SK-N-SH (cell line): Measurements from ENCODE around the gene ULK3. TPM values are rescaled to one million over a fixed set of nuclear protein-coding genes. Genes with fewer than 3 reads are reported as not detected.

Experiments
- CTCF ChIA-PET: fragments of 300-600, 350-600 bp; formaldehyde crosslinking; extraction: SDS; loops from one replicate; lab custom pipeline; 2021; lab: Yijun Ruan, JAX
- POLR2A ChIA-PET: fragments of 350-600 bp; sonication (Branson Sonifier 250); formaldehyde crosslinking; extraction: SDS; loops from one replicate; lab custom pipeline; 2020; ENCODE audit warnings: antibody characterized with exemption, inconsistent platforms; lab: Yijun Ruan, JAX
- DNase-seq: peaks from one replicate; pipeline ENCODE4 v3.0.0; 2012
- H2AFZ ChIP-seq: fragments of 200-600 bp; sonication (generic); 2 replicates; pipeline ENCODE4 v1.8.1; 2016; ENCODE audit warnings: antibody characterized with exemption, mild to moderate bottlenecking, low read depth
- H3F3A ChIP-seq: fragments of 200-600 bp; sonication (generic); replicated peaks from 2 replicates; pipeline ENCODE3; 2016; ENCODE audit warnings: antibody characterized with exemption, mild to moderate bottlenecking; ENCODE audit not compliant: insufficient read depth
- H3K27ac ChIP-seq, 2 experiments: fragments of 200-500 bp in 1 of 2; fragments of 200-600 bp in 1 of 2; sonication (Bioruptor generic) in 1 of 2; sonication (generic), shearing (Covaris generic) in 1 of 2; 2 replicates each; pipeline versions ENCODE4 v1.5.1 to v1.6.1; 2014 to 2016; ENCODE audit warnings: low read depth in 2 of 2, inconsistent platforms in 1 of 2, low read length in 1 of 2, mild to moderate bottlenecking in 1 of 2, mixed read lengths in 1 of 2
- H3K27me3 ChIP-seq: fragments of 200-600 bp; sonication (generic), shearing (Covaris generic); 2 replicates; pipeline ENCODE4 v1.6.1; 2016; ENCODE audit warnings: mixed run types; ENCODE audit not compliant: insufficient read depth
- H3K36me3 ChIP-seq, 2 experiments: fragments of 200-500 bp in 1 of 2; fragments of 200-600 bp in 1 of 2; sonication (Bioruptor generic) in 1 of 2; sonication (generic) in 1 of 2; replicated peaks in 1 of 2; 2 replicates each; pipeline versions ENCODE3 to v1.5.1; 2014 to 2016; ENCODE audit warnings: low read length in 1 of 2, mild to moderate bottlenecking in 1 of 2; ENCODE audit not compliant: insufficient read depth in 2 of 2, control insufficient read depth in 1 of 2
- H3K4me1 ChIP-seq, 2 experiments: fragments of 200-500 bp in 1 of 2; fragments of 200-600 bp in 1 of 2; sonication (Bioruptor generic) in 1 of 2; sonication (generic), shearing (Covaris generic) in 1 of 2; 2 replicates each; pipeline versions ENCODE4 v1.5.1 to v1.6.1; 2014 to 2016; ENCODE audit warnings: low read depth in 1 of 2, low read length in 1 of 2, mixed run types in 1 of 2; ENCODE audit not compliant: insufficient read depth in 2 of 2, control insufficient read depth in 1 of 2
- H3K4me2 ChIP-seq: fragments of 200-600 bp; sonication (generic), shearing (Covaris generic); 2 replicates; pipeline ENCODE4 v1.6.1; 2017; ENCODE audit warnings: mixed run types
- H3K4me3 ChIP-seq, 2 experiments: fragments of 200-500 bp in 1 of 2; fragments of 200-600 bp in 1 of 2; sonication (Bioruptor generic) in 1 of 2; sonication (generic), shearing (Covaris generic) in 1 of 2; 2 replicates each; pipeline versions ENCODE4 v1.5.1 to v1.8.1; 2014 to 2016; ENCODE audit warnings: low read depth in 2 of 2, inconsistent platforms in 1 of 2, low read length in 1 of 2, mild to moderate bottlenecking in 1 of 2, mixed read lengths in 1 of 2, moderate library complexity in 1 of 2
- H3K79me2 ChIP-seq: fragments of 200-600 bp; sonication (generic); 2 replicates; pipeline ENCODE4 v1.8.1; 2017; ENCODE audit warnings: mild to moderate bottlenecking; ENCODE audit not compliant: insufficient read depth
- H3K9ac ChIP-seq: fragments of 200-600 bp; sonication (generic); 2 replicates; pipeline ENCODE4 v1.6.1; 2017; ENCODE audit warnings: mixed run types
- H3K9me2 ChIP-seq: fragments of 200-600 bp; sonication (generic); 2 replicates; pipeline ENCODE4 v1.6.1; 2017; ENCODE audit warnings: mixed run types
- H3K9me3 ChIP-seq: fragments of 200-600 bp; sonication (generic); 2 replicates; pipeline ENCODE4 v1.6.1; 2017; ENCODE audit warnings: mixed run types, mild to moderate bottlenecking, moderate library complexity
- H4K20me1 ChIP-seq: fragments of 200-600 bp; sonication (generic); 2 replicates; pipeline ENCODE4 v1.6.1; 2017; ENCODE audit warnings: mild to moderate bottlenecking, mixed run types; ENCODE audit not compliant: insufficient read depth
- CTCF ChIP-seq: fragments of 200-600 bp; sonication (generic); IDR thresholded peaks from 2 replicates; pipeline ENCODE4 v1.6.1; 2017; ENCODE audit warnings: antibody characterized with exemption, mild to moderate bottlenecking, moderate library complexity
- ELF1 ChIP-seq: IDR thresholded peaks from 2 replicates; pipeline ENCODE4 v1.4.0; 2012
- FOSL2 ChIP-seq: IDR thresholded peaks from 2 replicates; pipeline ENCODE4 v1.4.0; 2012; ENCODE audit warnings: low read depth, mild to moderate bottlenecking, moderate library complexity, borderline replicate concordance
- FOXJ3 ChIP-seq: sonication (generic); formaldehyde crosslinking; IDR thresholded peaks from 2 replicates; pipeline ENCODE4 v1.5.1; 2020; ENCODE audit warnings: mild to moderate bottlenecking, missing genetic modification reagents
- FOXM1 ChIP-seq: IDR thresholded peaks from 2 replicates; pipeline ENCODE4 v1.4.0; 2012; ENCODE audit warnings: low read depth, mild to moderate bottlenecking
- GABPA ChIP-seq: IDR thresholded peaks from 2 replicates; pipeline ENCODE4 v1.4.0; 2012; ENCODE audit warnings: low read depth, mild to moderate bottlenecking
- GATA2 ChIP-seq: sonication (generic); formaldehyde crosslinking; IDR thresholded peaks from 2 replicates; pipeline ENCODE4 v1.5.0; 2020; ENCODE audit warnings: mild to moderate bottlenecking, missing genetic modification reagents
- IRF3 ChIP-seq: fragments of 150-350 bp; IDR thresholded peaks from 2 replicates; pipeline ENCODE4 v1.6.1; 2016; ENCODE audit warnings: mild to moderate bottlenecking, low read depth, low read length
- MEF2A ChIP-seq: IDR thresholded peaks from 2 replicates; pipeline ENCODE4 v1.4.0; 2012; ENCODE audit warnings: low read depth, borderline replicate concordance
- PBX3 ChIP-seq: IDR thresholded peaks from 2 replicates; pipeline ENCODE4; 2012
- POLR2AphosphoS5 ChIP-seq: IDR thresholded peaks from 2 replicates; pipeline ENCODE4 v1.6.1; 2012; ENCODE audit warnings: low read depth, low read length
- RAD21 ChIP-seq: IDR thresholded peaks from 2 replicates; pipeline ENCODE4 v1.6.1; 2012; ENCODE audit warnings: mild to moderate bottlenecking, low read length
- REST ChIP-seq: IDR thresholded peaks from 2 replicates; pipeline ENCODE4 v1.6.1; 2012; ENCODE audit warnings: mild to moderate bottlenecking, low read depth, low read length, moderate library complexity
- SIN3A ChIP-seq: IDR thresholded peaks from 2 replicates; pipeline ENCODE4 v1.6.1; 2012; ENCODE audit warnings: low read depth, mild to moderate bottlenecking, low read length, moderate library complexity, borderline replicate concordance
- SMC3 ChIP-seq: IDR thresholded peaks from 2 replicates; pipeline ENCODE4 v1.6.1; 2012; ENCODE audit warnings: low read depth, low read length, improper control_type of control experiment
- TAF1 ChIP-seq: IDR thresholded peaks from 2 replicates; pipeline ENCODE4 v1.6.1; 2012; ENCODE audit warnings: low read depth, mild to moderate bottlenecking, low read length, moderate library complexity, borderline replicate concordance
- USF2 ChIP-seq: fragments of 150-350 bp; IDR thresholded peaks from 2 replicates; pipeline ENCODE4 v1.6.1; 2017; ENCODE audit warnings: antibody characterized with exemption, low read length, low read depth, borderline replicate concordance
- YY1 ChIP-seq: IDR thresholded peaks from 2 replicates; pipeline ENCODE4 v1.4.0; 2012; ENCODE audit warnings: low read depth, mild to moderate bottlenecking
- WGBS: methylation state at CpG from one replicate; pipeline ENCODE4 v1.1.6; 2017; ENCODE audit warnings: low lambda C conversion rate; 5-methylcytosine and 5-hydroxymethylcytosine counted together
- polyA plus RNA-seq, 3 experiments: library from polyadenylated mRNA; depleted of rRNA; stranded (reverse); fragments of >200 nt; gene quantifications; 2 replicates each; pipeline ENCODE4 v1.2.3, GENCODE V29; 2012

The ULK3 gene
- polyA plus RNA-seq, 1 of the 3 experiments (the other 2 are of a cell fraction): 41.3 TPM

- Histone ChIP-seq H4K20me1 (peaks cover 44% of the 10 kb centered on the region), H3K9me2 (no peaks in the 10 kb centered on the region), H3K36me3 (peaks cover 0 to 55% of the 10 kb centered on the region in 2 experiments), H3K27me3 (no peaks in the 10 kb centered on the region), H3K4me3 (no peak overlapping the region), H3K4me1 (no peaks in the 10 kb centered on the region), H3K9ac (no peak overlapping the region)
- DNase-seq: no peak
- WGBS: 94% methylated on average over 15 of the region's 20 CpGs
- TF ChIP-seq GABPA: no peak
- no peak for TF ChIP-seq GATA2
- TF ChIP-seq YY1: no peak
- no peak for TF ChIP-seq IRF3
- TF ChIP-seq MEF2A: no peak
- TF ChIP-seq USF2: no peak
- TF ChIP-seq FOXM1: no peak
- TF ChIP-seq, all 33 proteins: peak for 0
- peaks cover 21% of the 10 kb centered on the region for H3K79me2 ChIP-seq
- no peaks in the 10 kb centered on the region for H3K9me3 ChIP-seq
- no peak overlapping the region for H2AFZ ChIP-seq
- H3K27ac ChIP-seq: no peak overlapping the region
- H3F3A ChIP-seq: no peaks in the 10 kb centered on the region
- no peak overlapping the region for H3K4me2 ChIP-seq
- POLR2A ChIA-PET: no interaction called here
- CTCF ChIA-PET: interaction anchor here (0.7 to 3.0 kb wide), 24 partner anchors 7 to 166 kb away, joined by 3 to 43 read pairs (median 5); partner anchors contain the start of genes CPLX3, CSK and LMAN1L
These were observed 42.3 kb downstream of the ULK3 start for GRCh38 chr15:74800559-74801094.

- Histone ChIP-seq H3K27me3 (no peaks in the 10 kb centered on the region), H3K4me3 (peak overlapping the region in 1 of 2 experiments; percentile 43; a peak in 1 of 4 replicates), H3K9me2 (no peaks in the 10 kb centered on the region), H3K9ac (no peak overlapping the region), H3K27ac (no peak overlapping the region), H3K79me2 (peaks cover 25% of the 10 kb centered on the region), H3F3A (no peaks in the 10 kb centered on the region), H4K20me1 (peaks cover 45% of the 10 kb centered on the region), H3K4me2 (no peak overlapping the region), H3K4me1 (no peaks in the 10 kb centered on the region), H2AFZ (no peak overlapping the region), H3K36me3 (peaks cover 0 to 55% of the 10 kb centered on the region in 2 experiments), H3K9me3 (no peaks in the 10 kb centered on the region)
- CTCF ChIA-PET: interaction anchor here (0.7 to 3.0 kb wide), 34 partner anchors 8 to 167 kb away, joined by 3 to 43 read pairs (median 5); partner anchors contain the start of genes CPLX3, CSK, LMAN1L and ULK3
- DNase-seq: peak; percentile 94
- 47% methylated on average over 11 of the region's 18 CpGs for WGBS
- POLR2A ChIA-PET: no interaction called here
- TF ChIP-seq ELF1: no peak
- TF ChIP-seq TAF1: no peak
- TF ChIP-seq SMC3: peak; percentile 71
- TF ChIP-seq REST: no peak
- peak; percentile 90 for TF ChIP-seq CTCF
- TF ChIP-seq FOSL2: no peak
- no peak for TF ChIP-seq SIN3A
- TF ChIP-seq POLR2AphosphoS5: no peak
- peak; percentile 74 for TF ChIP-seq RAD21
- TF ChIP-seq PBX3: no peak
- TF ChIP-seq FOXJ3: no peak
These were observed 42.9 kb downstream of the ULK3 start for GRCh38 chr15:74799856-74800558.
